ENCODE measurements around the gene STARD8.

Gene STARD8

DNA sequence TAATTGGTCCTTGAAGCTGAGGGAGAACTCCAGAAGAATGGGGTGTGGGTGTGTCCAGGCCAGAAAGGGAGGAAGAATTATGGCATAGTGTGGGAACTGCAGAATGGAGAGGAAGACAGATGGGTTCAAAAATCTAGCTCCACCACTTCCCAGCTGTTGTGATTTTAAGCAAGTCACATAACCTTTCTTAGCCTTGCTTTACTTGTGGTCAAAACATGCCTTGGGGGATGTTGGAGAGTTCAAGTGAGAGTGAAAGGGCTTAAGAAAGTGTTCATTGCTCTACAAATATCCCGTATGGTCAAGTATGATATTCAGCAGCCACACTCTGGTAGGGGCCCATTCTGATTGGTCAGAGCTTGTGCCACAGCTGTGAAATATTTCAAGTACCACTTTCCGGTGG is 15.0 kb upstream of the STARD8 start:
- no peak overlapping the region for H3K4me3 ChIP-seq (ENCODE audit: low read depth, low read length)
- TF ChIP-seq, protein P1, sequence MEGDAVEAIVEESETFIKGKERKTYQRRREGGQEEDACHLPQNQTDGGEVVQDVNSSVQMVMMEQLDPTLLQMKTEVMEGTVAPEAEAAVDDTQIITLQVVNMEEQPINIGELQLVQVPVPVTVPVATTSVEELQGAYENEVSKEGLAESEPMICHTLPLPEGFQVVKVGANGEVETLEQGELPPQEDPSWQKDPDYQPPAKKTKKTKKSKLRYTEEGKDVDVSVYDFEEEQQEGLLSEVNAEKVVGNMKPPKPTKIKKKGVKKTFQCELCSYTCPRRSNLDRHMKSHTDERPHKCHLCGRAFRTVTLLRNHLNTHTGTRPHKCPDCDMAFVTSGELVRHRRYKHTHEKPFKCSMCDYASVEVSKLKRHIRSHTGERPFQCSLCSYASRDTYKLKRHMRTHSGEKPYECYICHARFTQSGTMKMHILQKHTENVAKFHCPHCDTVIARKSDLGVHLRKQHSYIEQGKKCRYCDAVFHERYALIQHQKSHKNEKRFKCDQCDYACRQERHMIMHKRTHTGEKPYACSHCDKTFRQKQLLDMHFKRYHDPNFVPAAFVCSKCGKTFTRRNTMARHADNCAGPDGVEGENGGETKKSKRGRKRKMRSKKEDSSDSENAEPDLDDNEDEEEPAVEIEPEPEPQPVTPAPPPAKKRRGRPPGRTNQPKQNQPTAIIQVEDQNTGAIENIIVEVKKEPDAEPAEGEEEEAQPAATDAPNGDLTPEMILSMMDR (IDR thresholded peaks at IDR 0.05; ENCODE audit: control insufficient read depth, extremely low read depth, insufficient read depth): no peak
- no peak for DNase-seq (ENCODE audit: low read depth)

DNA sequence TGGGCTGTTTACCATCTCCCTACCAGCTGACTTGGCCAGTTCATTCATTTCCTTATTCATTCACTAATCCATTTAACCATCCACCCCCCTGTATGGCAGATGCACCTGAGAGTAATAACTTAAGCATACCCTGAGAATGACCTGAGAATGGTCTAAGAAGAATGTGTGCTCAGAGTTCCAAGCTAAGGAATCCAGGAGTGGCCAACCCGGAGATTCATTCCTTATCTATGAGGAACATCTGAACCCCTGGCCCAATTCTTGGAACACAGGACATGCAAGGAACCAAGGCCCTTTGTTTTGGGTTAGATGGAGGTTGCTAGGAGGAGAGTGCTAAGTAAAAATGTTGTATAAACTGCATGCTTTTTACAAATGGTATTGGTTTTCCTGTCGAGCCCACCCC is 13.5 kb upstream of the STARD8 start:
- no peak overlapping the region for H3K4me3 ChIP-seq (ENCODE audit: low read depth, low read length)
- DNase-seq (ENCODE audit: low read depth): no peak
- TF ChIP-seq, protein P1 (IDR thresholded peaks at IDR 0.05; ENCODE audit: control insufficient read depth, extremely low read depth, insufficient read depth): no peak

DNA sequence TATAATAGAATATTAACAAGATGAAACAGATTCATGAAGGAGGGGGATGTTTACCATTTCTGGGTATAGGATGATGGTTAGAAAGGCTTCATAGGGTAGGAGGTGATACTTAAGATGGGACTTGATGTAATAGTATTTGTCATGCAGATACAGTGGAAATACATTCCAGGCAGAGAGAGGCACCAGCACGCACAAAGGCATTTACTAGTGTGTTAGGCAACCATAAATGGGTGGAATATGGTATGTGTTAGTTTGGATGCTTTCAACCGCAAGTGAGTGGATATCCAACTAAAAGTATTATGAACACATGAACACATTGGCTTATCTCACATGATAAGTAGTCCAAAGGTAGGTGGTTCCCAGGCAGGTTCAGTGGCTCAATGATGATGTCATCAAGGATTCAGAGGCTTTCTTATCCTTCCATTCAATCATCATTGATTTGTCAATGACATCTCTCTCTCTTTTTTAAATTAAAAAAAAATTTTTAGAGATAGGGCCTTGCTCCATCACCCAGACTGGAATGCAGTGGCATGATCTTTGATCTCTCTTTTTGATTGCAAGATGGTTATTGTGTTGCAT is 12.7 kb upstream of the STARD8 start:
- TF ChIP-seq, protein P1 (IDR thresholded peaks at IDR 0.05; ENCODE audit: control insufficient read depth, extremely low read depth, insufficient read depth): no peak
- H3K4me3 ChIP-seq (ENCODE audit: low read depth, low read length): no peak overlapping the region
- DNase-seq (ENCODE audit: low read depth): no peak

- no peak overlapping the region for H3K4me3 ChIP-seq (ENCODE audit: low read depth, low read length)
- TF ChIP-seq, protein P1 (IDR thresholded peaks at IDR 0.05; ENCODE audit: control insufficient read depth, extremely low read depth, insufficient read depth): no peak
- DNase-seq (ENCODE audit: low read depth): no peak
Measured at GRCh38 chrX:68640661-68641060, 6.8 kb upstream of the STARD8 start.

DNA sequence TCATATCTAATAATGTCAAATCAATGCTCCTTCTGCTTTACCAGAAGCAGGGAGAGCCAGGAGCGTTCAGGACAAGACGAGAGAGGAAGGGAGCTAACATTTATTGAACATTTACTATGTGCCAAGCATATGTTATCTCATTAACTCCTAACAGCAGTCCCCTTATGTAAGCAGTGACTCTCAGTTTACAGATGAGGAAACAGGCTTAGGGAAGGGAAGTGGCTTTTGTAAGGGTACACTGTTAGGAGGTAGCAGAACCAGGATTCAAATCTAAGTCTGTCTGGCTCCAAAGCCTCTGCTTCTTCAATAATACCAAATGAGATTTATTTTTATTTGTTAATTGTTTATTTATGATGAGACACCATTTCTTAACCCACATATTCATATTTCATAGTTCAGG is 2.6 kb upstream of the STARD8 start:
- no peak overlapping the region for H3K4me3 ChIP-seq (ENCODE audit: low read depth, low read length)
- TF ChIP-seq, protein P1 (IDR thresholded peaks at IDR 0.05; ENCODE audit: control insufficient read depth, extremely low read depth, insufficient read depth): no peak
- DNase-seq (ENCODE audit: low read depth): no peak

DNA sequence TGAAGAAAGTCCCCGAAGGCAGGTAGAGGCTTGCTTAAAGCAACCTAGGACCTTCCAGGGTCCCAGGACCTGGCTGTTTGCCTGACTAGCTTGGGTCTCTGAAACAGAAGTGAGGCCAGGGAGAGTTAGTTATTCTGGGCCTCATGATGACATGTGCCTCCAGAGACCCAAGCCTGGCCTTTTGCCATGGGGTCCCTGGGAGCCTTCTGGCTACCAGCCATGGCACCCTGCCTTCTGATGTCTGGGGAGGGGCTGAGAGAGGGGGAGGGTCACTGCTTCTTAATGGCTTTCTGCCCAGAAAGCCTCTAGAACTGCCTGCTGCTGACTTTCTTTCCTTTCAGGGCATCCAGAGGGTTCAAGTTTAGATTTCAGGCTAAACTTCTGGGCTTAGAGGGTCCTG is 1.0 kb upstream of the STARD8 start:
- H3K4me3 ChIP-seq (ENCODE audit: low read depth, low read length): no peak overlapping the region
- DNase-seq (ENCODE audit: low read depth): no peak
- TF ChIP-seq, protein P1 (IDR thresholded peaks at IDR 0.05; ENCODE audit: control insufficient read depth, extremely low read depth, insufficient read depth): no peak

GRCh38 chrX:68648960-68649359 is 1.5 kb downstream of the STARD8 start:
- TF ChIP-seq, protein P1 (IDR thresholded peaks at IDR 0.05; ENCODE audit: control insufficient read depth, extremely low read depth, insufficient read depth): no peak
- H3K4me3 ChIP-seq (ENCODE audit: low read depth, low read length): no peak overlapping the region
- no peak for DNase-seq (ENCODE audit: low read depth)
